Endothelial cell (in vitro differentiated cells): ENCODE results near the gene MPHOSPH9. TPM values are rescaled to one million over a fixed set of nuclear protein-coding genes. Genes with fewer than 3 reads are reported as not detected.

Source experiments
- DNase-seq: peaks from one replicate; pipeline ENCODE4 v3.0.0; 2021; ENCODE audit warnings: low spot score
- H3K27ac Mint-ChIP-seq: one replicate; pipeline ENCODE4 v1.8.0; 2021; ENCODE audit warnings: mixed read lengths, inconsistent platforms; ENCODE audit not compliant: unreplicated experiment
- H3K27me3 Mint-ChIP-seq: one replicate; pipeline ENCODE4 v1.8.0; 2021; ENCODE audit warnings: mild to moderate bottlenecking, moderate library complexity, mixed read lengths, inconsistent platforms; ENCODE audit not compliant: unreplicated experiment
- H3K36me3 Mint-ChIP-seq: one replicate; pipeline ENCODE4 v1.8.0; 2021; ENCODE audit warnings: mild to moderate bottlenecking, low read depth, mixed read lengths, inconsistent platforms; ENCODE audit not compliant: unreplicated experiment
- H3K4me1 Mint-ChIP-seq: one replicate; pipeline ENCODE4 v1.8.0; 2021; ENCODE audit warnings: mild to moderate bottlenecking, mixed read lengths, inconsistent platforms; ENCODE audit not compliant: unreplicated experiment
- H3K4me3 Mint-ChIP-seq: one replicate; pipeline ENCODE4 v1.8.0; 2021; ENCODE audit warnings: mild to moderate bottlenecking, mixed read lengths, inconsistent platforms; ENCODE audit not compliant: unreplicated experiment
- H3K9me3 Mint-ChIP-seq: one replicate; pipeline ENCODE4 v1.8.0; 2021; ENCODE audit warnings: mixed read lengths, inconsistent platforms; ENCODE audit not compliant: unreplicated experiment
- CTCF ChIP-seq: fragments of 200-600 bp; sonication (generic); IDR thresholded peaks from one replicate; pipeline ENCODE4 v1.5.0; 2021; ENCODE audit warnings: antibody characterized with exemption; ENCODE audit not compliant: unreplicated experiment
- total RNA-seq: library from RNA; stranded (reverse); fragmentation: NEBNext Ultra II Directional; extraction: Animal tissue kit (Norgen Biotek cat#: 25700); gene quantifications from one replicate; pipeline ENCODE4 v1.2.1, GENCODE V29; 2021; ENCODE audit not compliant: unreplicated experiment

Gene MPHOSPH9
- total RNA-seq, 1 donor from 2014 or later, result 30.1 TPM

GRCh38 chr12:123127182-123127495 is 105.8 kb downstream of the MPHOSPH9 start:
- DNase-seq, result no peak
- Mint-ChIP-seq H3K27me3 (peaks cover 2% of the 10 kb centered on the region), H3K27ac (no peak overlapping the region), H3K4me1 (no peaks in the 10 kb centered on the region), H3K36me3 (no peaks in the 10 kb centered on the region), H3K4me3 (no peak overlapping the region), H3K9me3 (no peaks in the 10 kb centered on the region)
- no peak for TF ChIP-seq CTCF

DNA sequence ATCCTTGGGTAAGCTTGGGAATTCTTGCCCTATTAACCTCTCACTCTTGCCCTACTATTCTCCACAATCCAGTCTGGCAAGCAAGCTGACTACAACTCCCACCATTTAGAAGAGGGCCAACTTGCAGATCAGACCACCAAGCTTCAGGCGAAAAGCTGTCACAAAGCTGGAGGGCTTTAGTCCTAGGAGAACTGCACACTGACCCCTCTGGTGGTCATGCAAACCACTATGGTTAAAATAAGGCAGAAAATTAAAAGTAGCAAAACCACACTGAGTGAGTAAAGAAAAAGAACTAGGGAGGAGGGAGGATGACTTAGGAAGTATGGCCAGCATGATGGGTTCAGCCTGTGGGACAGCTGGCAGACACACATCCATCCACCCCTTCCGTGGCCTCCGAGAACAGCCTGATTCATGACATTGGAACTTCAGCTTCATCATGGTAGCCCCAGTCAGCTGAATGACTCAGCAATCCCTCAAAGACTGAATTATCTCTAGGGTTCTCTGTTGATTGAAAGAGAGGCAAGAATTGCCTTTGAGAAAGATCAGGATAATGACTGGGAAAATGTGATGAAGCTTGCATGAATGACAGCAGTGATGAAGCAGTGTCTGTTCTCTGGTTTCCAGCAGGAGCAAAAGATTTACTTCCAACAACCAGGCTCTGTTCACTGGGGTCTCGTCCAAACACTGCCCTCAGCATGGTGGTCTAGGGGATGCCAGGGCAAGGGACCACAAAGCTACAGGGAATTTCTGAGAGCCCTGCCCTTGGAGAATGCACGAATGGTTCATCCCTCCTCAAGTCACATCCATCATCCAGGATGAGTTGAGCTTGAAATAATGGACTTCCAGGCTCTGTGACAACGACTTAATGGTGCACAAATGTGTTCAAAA is 106.4 kb downstream of the MPHOSPH9 start:
- peaks cover 2% of the 10 kb centered on the region for H3K27me3 Mint-ChIP-seq
- H3K4me3 Mint-ChIP-seq, result no peak overlapping the region
- no peak for TF ChIP-seq CTCF
- no peaks in the 10 kb centered on the region for H3K36me3 Mint-ChIP-seq
- H3K9me3 Mint-ChIP-seq, result no peaks in the 10 kb centered on the region
- no peaks in the 10 kb centered on the region for H3K4me1 Mint-ChIP-seq
- H3K27ac Mint-ChIP-seq, result no peak overlapping the region
- no peak for DNase-seq

DNA sequence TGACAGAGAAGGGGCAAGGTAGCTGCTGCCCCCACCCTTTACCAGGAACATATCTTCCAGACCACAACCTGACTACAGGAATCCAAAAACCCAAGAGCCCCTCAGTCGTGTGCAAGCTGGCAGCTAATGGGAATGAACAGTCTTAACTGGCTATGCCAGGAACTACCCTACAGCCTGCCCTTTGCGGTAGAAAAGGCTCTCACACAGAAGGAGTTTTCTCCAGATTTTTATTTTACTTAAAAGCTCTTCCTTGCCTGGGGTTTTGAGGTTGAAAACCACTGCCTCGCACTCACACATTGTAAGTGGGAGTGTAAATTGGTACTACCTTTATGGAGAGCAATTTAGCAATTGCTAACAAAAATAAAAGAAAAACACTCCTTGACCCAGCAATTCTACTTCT is 110.3 kb downstream of the MPHOSPH9 start:
- Mint-ChIP-seq H3K36me3 (no peaks in the 10 kb centered on the region), H3K4me3 (no peak overlapping the region), H3K9me3 (no peaks in the 10 kb centered on the region), H3K27ac (no peak overlapping the region), H3K4me1 (no peaks in the 10 kb centered on the region), H3K27me3 (no peaks in the 10 kb centered on the region)
- TF ChIP-seq CTCF, result no peak
- no peak for DNase-seq

GRCh38 chr12:123121670-123122069 is 111.3 kb downstream of the MPHOSPH9 start:
- Mint-ChIP-seq H3K27ac (no peak overlapping the region), H3K27me3 (no peaks in the 10 kb centered on the region), H3K9me3 (no peaks in the 10 kb centered on the region), H3K36me3 (no peaks in the 10 kb centered on the region), H3K4me1 (no peaks in the 10 kb centered on the region), H3K4me3 (no peak overlapping the region)
- no peak for DNase-seq
- TF ChIP-seq CTCF, result no peak

DNA sequence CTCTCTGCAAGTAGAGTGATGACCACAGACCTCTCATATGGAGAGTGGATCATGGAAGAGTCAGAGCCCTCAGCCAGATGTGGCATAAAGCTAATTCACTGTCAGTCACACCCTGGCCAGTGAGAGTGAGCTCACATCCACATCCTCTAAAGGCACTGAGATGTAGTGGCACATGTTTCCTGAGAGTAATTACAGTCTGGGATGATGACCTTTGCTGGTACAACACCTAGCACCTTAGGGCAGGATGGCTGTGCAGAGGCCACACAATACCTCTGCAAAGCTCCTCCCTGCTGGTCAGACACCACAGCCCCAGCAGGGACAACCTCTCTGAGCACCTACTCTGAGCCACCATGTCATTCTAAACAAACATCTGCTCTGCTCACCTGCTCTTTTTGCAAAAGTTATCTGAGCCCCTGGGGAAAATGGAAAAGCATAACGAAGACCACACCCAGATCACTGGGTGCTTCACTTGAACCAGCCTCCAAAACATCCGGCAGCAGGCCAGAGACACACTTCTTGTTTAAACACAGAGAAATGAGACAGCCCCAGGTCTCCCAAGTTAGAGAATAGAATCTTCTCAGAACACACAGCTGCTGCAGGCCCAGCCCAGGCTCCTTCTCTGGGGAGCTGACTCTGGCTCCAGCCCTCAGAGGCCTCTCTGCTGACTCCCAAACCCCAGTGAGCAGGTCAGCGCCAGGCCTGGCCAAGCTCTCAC is 112.3 kb downstream of the MPHOSPH9 start:
- Mint-ChIP-seq H3K27ac (no peak overlapping the region), H3K36me3 (no peaks in the 10 kb centered on the region), H3K27me3 (no peaks in the 10 kb centered on the region), H3K4me3 (no peak overlapping the region), H3K9me3 (no peaks in the 10 kb centered on the region), H3K4me1 (no peaks in the 10 kb centered on the region)
- TF ChIP-seq CTCF, result no peak
- no peak for DNase-seq
